IMR-90 (cell line): Measurements from ENCODE around the gene FATE1. TPM values are rescaled to one million over a fixed set of nuclear protein-coding genes. Genes with fewer than 3 reads are reported as not detected.

ENCODE experiments used
- ATAC-seq: fragments of 200-7000 bp; cut with Tn5 transposase; 2 replicates; pipeline ENCODE4 v1.9.1; 2020; ENCODE audit warnings: low read depth, mild to moderate bottlenecking, moderate library complexity
- BruUV-seq: library from RNA; stranded (reverse); fragments of 400-500 nt; replicated peaks from 2 replicates; lab custom pipeline; 2021; lab: Mats Ljungman, UMichigan
- CTCF ChIA-PET: fragments of 300-600 bp; formaldehyde crosslinking; extraction: SDS; loops from one replicate; lab custom pipeline; 2021; ENCODE audit warnings: antibody characterized with exemption; lab: Yijun Ruan, JAX
- POLR2A ChIA-PET: fragments of 300-600 bp; sonication (Branson Sonifier 250); formaldehyde crosslinking; loops from one replicate; lab custom pipeline; 2022; ENCODE audit warnings: antibody characterized with exemption; ENCODE audit not compliant: unreplicated experiment; lab: Charles Lee
- DNase-seq: peaks from one replicate; pipeline ENCODE4 v3.0.0; 2013
- H2AFZ ChIP-seq: replicated peaks from 2 replicates; pipeline ENCODE3; 2013; ENCODE audit warnings: low read length, mild to moderate bottlenecking; ENCODE audit not compliant: poor library complexity
- H2AK5ac ChIP-seq: 2 replicates; pipeline ENCODE4 v1.6.1; 2013; ENCODE audit warnings: low read depth, low read length, inconsistent platforms
- H2AK9ac ChIP-seq: replicated peaks from 2 replicates; pipeline ENCODE3; 2013; ENCODE audit warnings: mild to moderate bottlenecking, low read depth, low read length, moderate library complexity; ENCODE audit not compliant: poor library complexity
- H2BK120ac ChIP-seq: 2 replicates; pipeline ENCODE4 v1.6.1; 2013; ENCODE audit warnings: low read depth, low read length, inconsistent platforms
- H2BK15ac ChIP-seq: 3 replicates; pipeline ENCODE4 v1.6.1; 2013; ENCODE audit warnings: low read depth, low read length, inconsistent platforms
- H2BK20ac ChIP-seq: 2 replicates; pipeline ENCODE4 v1.6.1; 2013; ENCODE audit warnings: low read depth, mild to moderate bottlenecking, inconsistent platforms, low read length, moderate library complexity
- H2BK5ac ChIP-seq: 2 replicates; pipeline ENCODE4 v1.6.1; 2013; ENCODE audit warnings: mild to moderate bottlenecking, low read depth, low read length, inconsistent platforms; ENCODE audit not compliant: poor library complexity, severe bottlenecking
- H3K14ac ChIP-seq: replicated peaks from 2 replicates; pipeline ENCODE4 v1.6.1; 2013; ENCODE audit warnings: low read depth, low read length, inconsistent platforms
- H3K18ac ChIP-seq: 2 replicates; pipeline ENCODE4 v1.6.1; 2013; ENCODE audit warnings: low read depth, low read length, control low read depth
- H3K23ac ChIP-seq: 2 replicates; pipeline ENCODE4 v1.6.1; 2013; ENCODE audit warnings: low read depth, low read length, inconsistent platforms
- H3K27ac ChIP-seq: 2 replicates; pipeline ENCODE4 v1.5.1; 2013; ENCODE audit warnings: mild to moderate bottlenecking, control low read depth, low read length; ENCODE audit not compliant: insufficient read depth
- H3K27me3 ChIP-seq: 2 replicates; pipeline ENCODE4 v1.6.1; 2013; ENCODE audit warnings: low read length; ENCODE audit not compliant: control insufficient read depth, insufficient read depth
- H3K36me3 ChIP-seq: 2 replicates; pipeline ENCODE4 v1.6.1; 2013; ENCODE audit warnings: low read length, mixed read lengths; ENCODE audit not compliant: control insufficient read depth, insufficient read depth
- H3K4ac ChIP-seq: 2 replicates; pipeline ENCODE4 v1.6.1; 2013; ENCODE audit warnings: low read depth, low read length, inconsistent platforms
- H3K4me1 ChIP-seq: 2 replicates; pipeline ENCODE4 v1.6.1; 2013; ENCODE audit warnings: low read length, mixed read lengths; ENCODE audit not compliant: control insufficient read depth, insufficient read depth
- H3K4me2 ChIP-seq: 2 replicates; pipeline ENCODE4 v1.6.1; 2013; ENCODE audit warnings: low read depth, mild to moderate bottlenecking, control low read depth, low read length, moderate library complexity
- H3K4me3 ChIP-seq: 2 replicates; pipeline ENCODE4 v1.5.1; 2013; ENCODE audit warnings: low read depth, mild to moderate bottlenecking, control low read depth, low read length, moderate library complexity; ENCODE audit not compliant: insufficient read depth
- H3K56ac ChIP-seq: 2 replicates; pipeline ENCODE4 v1.6.1; 2013; ENCODE audit warnings: low read length, inconsistent platforms; ENCODE audit not compliant: insufficient read depth; ENCODE audit errors: extremely low read depth
- H3K79me1 ChIP-seq, 2 experiments: 2 replicates each; pipeline ENCODE4 v1.6.1; 2013; ENCODE audit warnings: low read length in 2 of 2, inconsistent platforms in 1 of 2, low read depth in 1 of 2
- H3K9ac ChIP-seq: 2 replicates; pipeline ENCODE4 v1.6.1; 2013; ENCODE audit warnings: low read depth, low read length, control low read depth
- H3K9me1 ChIP-seq: 2 replicates; pipeline ENCODE4 v1.6.1; 2013; ENCODE audit warnings: low read length, inconsistent platforms; ENCODE audit not compliant: insufficient read depth
- H3K9me3 ChIP-seq: 2 replicates; pipeline ENCODE4 v1.6.1; 2013; ENCODE audit warnings: low read length; ENCODE audit not compliant: control insufficient read depth, insufficient read depth
- H4K20me1 ChIP-seq: 2 replicates; pipeline ENCODE4 v1.6.1; 2013; ENCODE audit warnings: low read length, inconsistent platforms; ENCODE audit not compliant: insufficient read depth
- H4K5ac ChIP-seq: 2 replicates; pipeline ENCODE4 v1.6.1; 2013; ENCODE audit warnings: mild to moderate bottlenecking, low read depth, low read length, control low read depth
- H4K8ac ChIP-seq, 2 experiments: 2 replicates each; pipeline ENCODE4 v1.6.1; 2013; ENCODE audit warnings: low read depth in 2 of 2, low read length in 2 of 2, control low read depth in 1 of 2, inconsistent platforms in 1 of 2
- H4K91ac ChIP-seq: 2 replicates; pipeline ENCODE4 v1.6.1; 2013; ENCODE audit warnings: low read depth, low read length, inconsistent platforms; ENCODE audit not compliant: insufficient read depth
- CEBPB ChIP-seq: IDR thresholded peaks from 2 replicates; pipeline ENCODE4 v1.6.1; 2012; ENCODE audit warnings: low read depth, low read length, improper control_type of control experiment
- POLR2A ChIP-seq: IDR thresholded peaks from 2 replicates; pipeline ENCODE4 v1.6.1; 2012; ENCODE audit warnings: mild to moderate bottlenecking, low read depth, low read length
- USF2 ChIP-seq: fragments of 150-350 bp; IDR thresholded peaks from 2 replicates; pipeline ENCODE4 v1.6.1; 2017; ENCODE audit warnings: mild to moderate bottlenecking, antibody characterized with exemption, low read length, low read depth
- WGBS, 2 experiments: methylation state at CpG; one replicate each; pipeline versions ENCODE4 v1.1.5 to v1.1.7; 2013; ENCODE audit warnings: missing lambda C conversion rate in 2 of 2; ENCODE audit not compliant: insufficient read length in 1 of 2; ENCODE audit errors: extremely low coverage in 2 of 2; 5-methylcytosine and 5-hydroxymethylcytosine counted together
- dilution Hi-C: fragments of 300-500 bp; cut with HindIII; formaldehyde crosslinking; loops from one replicate; pipeline ENCODE4 v1.14.3; 2018; ENCODE audit warnings: low sequenced_read_pairs; ENCODE audit not compliant: unreplicated experiment
- in situ Hi-C: fragments of 300-500 bp; cut with MboI; formaldehyde crosslinking; loops from 3 replicates; pipeline ENCODE4 v1.14.3; 2019; ENCODE audit warnings: low sequenced_read_pairs, inconsistent platforms, mixed read lengths
- intact Hi-C: fragments of 100-400 bp; cut with micrococcal nuclease; formaldehyde crosslinking; loops from 2 replicates; pipeline ENCODE4 v1.10.0; 2022
- polyA plus RNA-seq, 3 experiments: library from polyadenylated mRNA; depleted of rRNA; stranded (reverse); fragments of >200 nt; gene quantifications; 2 replicates each; pipeline ENCODE4 v1.2.3, GENCODE V29; 2012; ENCODE audit warnings: low replicate concordance in 1 of 3
- total RNA-seq: library from RNA; depleted of rRNA; stranded (reverse); fragments of >200 nt; gene quantifications from 2 replicates; pipeline ENCODE4 v1.2.3, GENCODE V29; 2012

FATE1 gene
- total and polyA plus RNA-seq, 2 of the 4 experiments (the other 2 are of a cell fraction): not detected

GRCh38 chrX:151703487-151703886 lies 12.3 kb upstream of the FATE1 start:
- POLR2A ChIA-PET: no interaction called here
- TF ChIP-seq POLR2A (no peak), USF2 (no peak), CEBPB (no peak)

More at GRCh38 chrX:151703487-151703886, 12.3 kb upstream of the FATE1 start:
- Histone ChIP-seq H3K4me3 (no peak overlapping the region), H2AK5ac (no peak overlapping the region), H3K14ac (no peak overlapping the region), H3K27ac (no peak overlapping the region), H2BK15ac (no peak overlapping the region), H2AFZ (no peak overlapping the region), H2AK9ac (no peak overlapping the region), H3K9me1 (no peaks in the 10 kb centered on the region), H3K4ac (no peak overlapping the region), H3K56ac (no peak overlapping the region), H3K9ac (no peak overlapping the region), H3K27me3 (no peaks in the 10 kb centered on the region), H4K5ac (no peak overlapping the region), H3K36me3 (no peaks in the 10 kb centered on the region), H3K4me1 (no peaks in the 10 kb centered on the region), H3K4me2 (no peak overlapping the region), H3K79me1 (no peaks in the 10 kb centered on the region), H4K91ac (no peak overlapping the region), H2BK120ac (no peak overlapping the region), H3K23ac (no peak overlapping the region), H4K20me1 (no peaks in the 10 kb centered on the region), H2BK5ac (no peak overlapping the region), H3K18ac (no peak overlapping the region), H3K9me3 (peaks cover 7% of the 10 kb centered on the region; the same call in 1 of the 2 replicates), H4K8ac (no peak overlapping the region), H2BK20ac (no peak overlapping the region)
- DNase-seq: no peak
- CTCF ChIA-PET: no interaction called here
- in situ Hi-C loops (no loop called here), dilution Hi-C loops (no loop called here), intact Hi-C loops (no loop called here)
- WGBS, 2 experiments: no CpG with 5 or more reads among the region's 7 CpGs
- no TSS peak for BruUV-seq
- no peak for ATAC-seq
